K562 (cell line): ENCODE data around the gene GPS2. TPM values are rescaled to one million over a fixed set of nuclear protein-coding genes. Genes with fewer than 3 reads are reported as not detected.

Experiments used
- ATAC-seq: fragments of 200-7000 bp; cut with Tn5 transposase; 3 replicates; pipeline ENCODE4 v1.9.1; 2020; ENCODE audit warnings: moderate library complexity
- BruUV-seq: library from RNA; stranded (reverse); fragments of 400-500 nt; replicated peaks from 2 replicates; lab custom pipeline; 2021; lab: Mats Ljungman, UMichigan
- CTCF ChIA-PET: fragments of 300-600 bp; formaldehyde crosslinking; extraction: SDS; loops from one replicate; lab custom pipeline; 2021; ENCODE audit warnings: low intra/inter-chr PET ratio; lab: Yijun Ruan, JAX
- POLR2A ChIA-PET: fragments of 300-600, 350-650 bp; sonication (Branson Sonifier 250); formaldehyde crosslinking; extraction: SDS; loops from one replicate; lab custom pipeline; 2021; ENCODE audit warnings: antibody characterized with exemption, inconsistent platforms; lab: Yijun Ruan, JAX
- DNase-seq, 4 experiments: peaks; one replicate each; pipeline versions ENCODE4 v3.0.0 to v3.0.0-alpha.2; 2011 to 2018; ENCODE audit warnings: low spot score in 3 of 4, mixed read lengths in 3 of 4; ENCODE audit errors: extremely low read depth in 1 of 4
- FAIRE-seq: peaks from 2 replicates; lab custom pipeline; 2011; peaks lifted over from hg19 to GRCh38; lab: Jason Lieb, UNC
- H2AFZ ChIP-seq: 2 replicates; pipeline ENCODE4 v1.6.0; 2011; ENCODE audit warnings: low read depth, low read length, control low read depth, inconsistent platforms
- H3K27ac ChIP-seq: fragments of 200-600 bp; 3 replicates; pipeline ENCODE4 v1.8.0; 2011; ENCODE audit warnings: low read depth, mild to moderate bottlenecking, control low read depth, inconsistent platforms, low read length, moderate library complexity, mixed read lengths; ENCODE audit errors: extremely low read depth
- H3K27me3 ChIP-seq, 2 experiments: fragments of 300-600 bp in 1 of 2; 2 replicates in 1 of 2; 3 replicates in 1 of 2; pipeline versions ENCODE4 v1.6.0 to v1.8.0; 2011; ENCODE audit warnings: inconsistent platforms in 2 of 2, low read length in 2 of 2, mild to moderate bottlenecking in 1 of 2, mixed read lengths in 1 of 2, moderate library complexity in 1 of 2; ENCODE audit not compliant: control insufficient read depth in 2 of 2, insufficient read depth in 2 of 2
- H3K36me3 ChIP-seq: fragments of 300-600 bp; 3 replicates; pipeline ENCODE4 v1.8.0; 2011; ENCODE audit warnings: mild to moderate bottlenecking, low read length, inconsistent platforms; ENCODE audit not compliant: control insufficient read depth, insufficient read depth
- H3K4me1 ChIP-seq, 2 experiments: fragments of 200-600 bp in 1 of 2; replicated peaks in 1 of 2; 2 replicates in 1 of 2; 3 replicates in 1 of 2; pipeline versions ENCODE4 v1.5.1 to v1.8.0; 2011; ENCODE audit warnings: inconsistent platforms in 2 of 2, low read length in 2 of 2, mild to moderate bottlenecking in 1 of 2, mixed read lengths in 1 of 2, moderate library complexity in 1 of 2; ENCODE audit not compliant: control insufficient read depth in 2 of 2, insufficient read depth in 2 of 2
- H3K4me2 ChIP-seq: 2 replicates; pipeline ENCODE4 v1.6.1; 2011; ENCODE audit warnings: low read length, control low read depth, inconsistent platforms, mixed read lengths; ENCODE audit not compliant: insufficient read depth
- H3K4me3 ChIP-seq: fragments of 200-600 bp; sonication (generic), shearing (Covaris generic); 2 replicates; pipeline ENCODE4 v1.5.1; 2016; ENCODE audit warnings: control low read depth, inconsistent platforms
- H3K79me2 ChIP-seq: fragments of 200-600 bp; 3 replicates; pipeline ENCODE4 v1.8.0; 2011; ENCODE audit warnings: low read length, inconsistent platforms; ENCODE audit not compliant: control insufficient read depth, insufficient read depth
- H3K9ac ChIP-seq, 2 experiments: 2 replicates each; pipeline versions ENCODE4 v1.6.0 to v1.6.1; 2011; ENCODE audit warnings: low read depth in 2 of 2, low read length in 2 of 2, control low read depth in 1 of 2, inconsistent platforms in 1 of 2, mild to moderate bottlenecking in 1 of 2, mixed read lengths in 1 of 2; ENCODE audit not compliant: insufficient read depth in 1 of 2
- H3K9me1 ChIP-seq: one replicate; pipeline ENCODE4 v1.6.0; 2011; ENCODE audit warnings: inconsistent platforms, mild to moderate bottlenecking, low read length, moderate library complexity; ENCODE audit not compliant: control insufficient read depth, insufficient read depth
- H3K9me3 ChIP-seq: replicated peaks from 2 replicates; pipeline ENCODE4 v1.5.1; 2011; ENCODE audit warnings: low read depth, low read length, inconsistent platforms; ENCODE audit not compliant: control insufficient read depth, insufficient read depth
- H4K20me1 ChIP-seq: replicated peaks from 2 replicates; pipeline ENCODE4 v1.6.1; 2011; ENCODE audit warnings: low read length, inconsistent platforms, mixed read lengths; ENCODE audit not compliant: control insufficient read depth, insufficient read depth
- ERF ChIP-seq: fragments of 450-650 bp; formaldehyde crosslinking; IDR thresholded peaks from 2 replicates; pipeline ENCODE4 v1.4.0; 2020; ENCODE audit warnings: mild to moderate bottlenecking, mixed read lengths
- POLR2A ChIP-seq: fragments of 450-650 bp; conservative IDR thresholded peaks from 2 replicates; pipeline ENCODE4 v1.6.1; 2016
- POLR2G ChIP-seq: fragments of 200-400 bp; formaldehyde crosslinking; IDR thresholded peaks from 2 replicates; pipeline ENCODE4 v1.6.1; 2017; ENCODE audit warnings: low read depth, mild to moderate bottlenecking, antibody characterized with exemption, low read length, moderate library complexity
- SIN3A ChIP-seq, 2 experiments: fragments of 150-350 bp in 1 of 2; IDR thresholded peaks; 2 replicates each; pipeline ENCODE4 v1.6.1; 2011 to 2016; ENCODE audit warnings: borderline replicate concordance in 2 of 2, low read depth in 2 of 2, low read length in 2 of 2, mild to moderate bottlenecking in 2 of 2, moderate library complexity in 2 of 2; ENCODE audit not compliant: control insufficient read depth in 1 of 2
- WGBS: fragments of 100-300 bp; shearing (Covaris generic); methylation state at CpG from one replicate; pipeline ENCODE4 v1.1.6; 2016; ENCODE audit warnings: low coverage, mixed read lengths; ENCODE audit not compliant: insufficient coverage; ENCODE audit errors: missing lambda C conversion rate; 5-methylcytosine and 5-hydroxymethylcytosine counted together
- in situ Hi-C: fragments of 300-500 bp; cut with MboI; formaldehyde crosslinking; loops from 4 replicates; pipeline ENCODE4 v1.15.0; 2018; ENCODE audit warnings: inconsistent platforms, mixed read lengths
- intact Hi-C: fragments of 100-400 bp; cut with micrococcal nuclease; formaldehyde crosslinking; loops from 2 replicates; pipeline ENCODE4 v1.14.2; 2022
- polyA plus RNA-seq, 8 experiments: library from polyadenylated mRNA; depleted of rRNA in 4 of 8; stranded (reverse) in 5 of 8; unstranded in 3 of 8; fragments of >200 nt; fragmentation: Nextera tagmentation in 2 of 8; fragmentation: Illumina TruSeq in 1 of 8; extraction: Ambion mirVana in 2 of 8; extraction: Trizol in 1 of 8; gene quantifications; 2 replicates each; pipeline versions ENCODE4 v1.2.1 to v1.2.3, GENCODE V29; 2011 to 2014; ENCODE audit warnings: inconsistent platforms in 1 of 8, missing spikeins in 1 of 8
- total RNA-seq, 7 experiments: library from RNA; depleted of rRNA in 6 of 7; stranded (reverse); fragments of >200 nt in 6 of 7; fragmentation: Illumina TruSeq in 2 of 7; extraction: Trizol in 2 of 7; gene quantifications; 2 replicates each; pipeline versions ENCODE4 v1.2.1 to v1.2.3, GENCODE V29; 2011 to 2021; ENCODE audit warnings: low replicate concordance in 1 of 7

GPS2 gene
- total and polyA plus RNA-seq, 9 of the 15 experiments (the other 6 are each of a cell fraction or from before 2014, with no cell fraction given), result 18.3 to 75.7 (median 37.0) TPM

DNA sequence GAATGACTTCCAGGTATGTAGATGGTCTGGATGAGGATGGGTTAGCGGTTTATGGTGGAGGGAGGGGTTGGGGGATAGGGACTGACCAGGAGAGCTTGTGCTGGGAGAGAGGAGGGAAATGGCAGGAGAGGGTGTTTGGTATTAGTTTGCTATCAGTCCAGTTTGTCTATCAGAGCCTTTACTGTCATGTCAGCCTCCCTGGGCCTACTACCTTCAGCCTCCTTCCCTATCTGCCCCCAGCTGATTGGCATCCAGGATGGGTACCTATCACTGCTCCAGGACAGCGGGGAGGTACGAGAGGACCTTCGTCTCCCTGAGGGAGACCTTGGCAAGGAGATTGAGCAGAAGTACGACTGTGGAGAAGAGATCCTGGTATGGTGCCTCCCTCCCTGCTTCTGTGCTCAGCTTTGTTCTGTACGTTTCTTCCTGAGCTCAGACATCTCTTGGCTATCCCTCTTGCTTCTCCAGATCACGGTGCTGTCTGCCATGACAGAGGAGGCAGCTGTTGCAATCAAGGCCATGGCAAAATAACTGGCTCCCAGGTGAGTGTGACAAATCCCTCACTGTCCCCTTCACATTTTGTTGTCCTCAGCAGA lies 4.0 kb downstream of the GPS2 start:
- POLR2A ChIA-PET, result no interaction called here
- peaks cover 40% of the 10 kb centered on the region for H4K20me1 ChIP-seq

GRCh38 chr17:7309628-7310027 lies 5.5 kb downstream of the GPS2 start:
- Histone ChIP-seq H3K9me1 (peaks cover 11% of the 10 kb centered on the region), H3K9ac (peak overlapping the region; percentile 44 to 50; a peak in 3 of 4 replicates), H3K9me3 (no peaks in the 10 kb centered on the region), H3K27ac (peak overlapping the region; percentile 93), H2AFZ (no peak overlapping the region), H3K27me3 (no peaks in the 10 kb centered on the region), H3K4me3 (peak overlapping the region; percentile 96; the same call in 1 of the 2 replicates), H4K20me1 (peaks cover 40% of the 10 kb centered on the region), H3K4me1 (peaks cover 23 to 25% of the 10 kb centered on the region in 2 experiments), H3K79me2 (peaks cover 51% of the 10 kb centered on the region), H3K36me3 (peaks cover 58% of the 10 kb centered on the region), H3K4me2 (peak overlapping the region; percentile 97)
- intact Hi-C loops, result no loop called here
- ChIA-PET CTCF (no interaction called here), POLR2A (interaction anchor here (0.6 to 1.6 kb wide), 4 partner anchors 23 to 67 kb away, joined by 3 to 5 read pairs (median 3); no protein-coding TSS in a partner anchor)
- in situ Hi-C loops, result no loop called here
- no TSS peak for BruUV-seq
- no peak for FAIRE-seq
- 0 out of 4 replicates have a peak, but pooled peaks of 1 of the 2 experiments have one; percentile 10 for TF ChIP-seq SIN3A (IDR thresholded peaks at IDR 0.05; ENCODE audit: borderline replicate concordance in 2 of 2, control insufficient read depth in 1 of 2, low read depth in 2 of 2, low read length in 2 of 2)
- no peak for TF ChIP-seq POLR2G
- DNase-seq, result no peak
- 40% methylated on average over 12 of the region's 12 CpGs for WGBS
- no peak for ATAC-seq

More for the DNA sequence above, 4.0 kb downstream of the GPS2 start:
- H3K27ac ChIP-seq, result peak overlapping the region; percentile 44; the same call in 2 of the 3 replicates
- DNase-seq, result no peak
- H3K9me3 ChIP-seq, result no peaks in the 10 kb centered on the region
- FAIRE-seq, result no peak
- no peaks in the 10 kb centered on the region for H3K27me3 ChIP-seq
- intact Hi-C loops (no loop called here), in situ Hi-C loops (no loop called here)
- peaks cover 65% of the 10 kb centered on the region for H3K36me3 ChIP-seq
- peaks cover 22 to 32% of the 10 kb centered on the region in 2 experiments for H3K4me1 ChIP-seq
- BruUV-seq, result no TSS peak
- CTCF ChIA-PET, result no interaction called here
- peaks cover 11% of the 10 kb centered on the region for H3K9me1 ChIP-seq
- WGBS, result 85% methylated on average over 3 of the region's 7 CpGs
- ATAC-seq, result no peak
- H3K9ac ChIP-seq, result peak overlapping the region in 1 of 2 experiments; percentile 28; a peak in 2 of 4 replicates
- no peak overlapping the region for H3K4me2 ChIP-seq
- H3K4me3 ChIP-seq, result no peak overlapping the region
- TF ChIP-seq POLR2A, result peak; percentile 32; the same call in 1 of the 2 replicates
- TF ChIP-seq ERF (CRISPR knock-in tag), result no peak
- TF ChIP-seq, all 486 proteins: peak for 1
- H3K79me2 ChIP-seq, result peaks cover 54% of the 10 kb centered on the region
- H2AFZ ChIP-seq, result no peak overlapping the region
